GM03348 (cell line): ENCODE results near the gene ASMT.
"Not testable (repeated sequence)": the region's sequence is repeated elsewhere in the genome, so short reads cannot be mapped to it uniquely, and the experiment has no call there.

ENCODE experiments used
- DNase-seq: peaks from one replicate; pipeline ENCODE4 v3.0.0; 2012; ENCODE audit warnings: low spot score

Gene ASMT

GRCh38 chrX:1614927-1615326, at the start of gene ASMT:
TSS of gene ASMT (plus strand) at chrX:1615059. CDS start at chrX:1615200, 141 bp downstream.
- DNase-seq, result no peak

GRCh38 chrX:1574181-1574580, 40.7 kb upstream of the ASMT start:
- DNase-seq, result not testable (repeated sequence)

GRCh38 chrX:1576201-1576992, 38.5 kb upstream of the ASMT start:
- DNase-seq, result no peak

- DNase-seq, result no peak
Measured at GRCh38 chrX:1577845-1578244, 37.0 kb upstream of the ASMT start.

GRCh38 chrX:1578511-1579173, 36.2 kb upstream of the ASMT start:
- DNase-seq, result no peak

- peak; percentile 53 for DNase-seq
Measured at GRCh38 chrX:1581132-1581531, 33.7 kb upstream of the ASMT start.

GRCh38 chrX:1582686-1583437, 32.0 kb upstream of the ASMT start:
- DNase-seq, result no peak

GRCh38 chrX:1584237-1585011, 30.4 kb upstream of the ASMT start:
- no peak for DNase-seq

- no peak for DNase-seq
Measured at GRCh38 chrX:1587161-1587560, 27.7 kb upstream of the ASMT start.

GRCh38 chrX:1589356-1590130, 25.3 kb upstream of the ASMT start:
- DNase-seq, result no peak

- peak; percentile 99 for DNase-seq
Measured at GRCh38 chrX:1591102-1591862, 23.6 kb upstream of the ASMT start, which contains the start of gene AKAP17A. TSS of gene AKAP17A (plus strand) at chrX:1591604. CDS start at chrX:1593463, 1,859 bp downstream.

- DNase-seq, result peak; percentile 53
Measured at GRCh38 chrX:1591863-1592469, 22.9 kb upstream of the ASMT start.

- peak; percentile 63 for DNase-seq
Measured at GRCh38 chrX:1592470-1593142, 22.3 kb upstream of the ASMT start.

GRCh38 chrX:1593286-1594271, 21.3 kb upstream of the ASMT start:
- no peak for DNase-seq

- DNase-seq, result no peak
Measured at GRCh38 chrX:1595711-1596060, 19.2 kb upstream of the ASMT start.

- DNase-seq, result no peak
Measured at GRCh38 chrX:1596676-1597344, 18.0 kb upstream of the ASMT start.

- no peak for DNase-seq
Measured at GRCh38 chrX:1597345-1598020, 17.4 kb upstream of the ASMT start.
